ENCODE measurements around the gene NUP54.
A peak's percentile ranks its signal among the peaks of the same experiment; 100 is the strongest.

The NUP54 gene

GRCh38 chr4:76148142-76148865, at the start of gene NUP54:
NUP54 (minus strand) TSS chr4:76148397; CDS start chr4:76148374, 23 bp downstream.
- DNase-seq (ENCODE audit: low spot score): peak; percentile 97

GRCh38 chr4:76197031-76197743, 49.0 kb upstream of the NUP54 start:
- DNase-seq (ENCODE audit: low spot score): no peak

GRCh38 chr4:76196376-76196775, 48.2 kb upstream of the NUP54 start:
- no peak for DNase-seq (ENCODE audit: low spot score)

- no peak for DNase-seq (ENCODE audit: low spot score)
Measured at GRCh38 chr4:76195326-76195725, 47.1 kb upstream of the NUP54 start.

GRCh38 chr4:76194325-76194724, 46.1 kb upstream of the NUP54 start:
- no peak for DNase-seq (ENCODE audit: low spot score)

- DNase-seq (ENCODE audit: low spot score): no peak
Measured at GRCh38 chr4:76192236-76192635, 44.0 kb upstream of the NUP54 start.

GRCh38 chr4:76188557-76188956, 40.4 kb upstream of the NUP54 start:
- no peak for DNase-seq (ENCODE audit: low spot score)

- DNase-seq (ENCODE audit: low spot score): no peak
Measured at GRCh38 chr4:76188149-76188548, 40.0 kb upstream of the NUP54 start.

- no peak for DNase-seq (ENCODE audit: low spot score)
Measured at GRCh38 chr4:76187152-76187551, 39.0 kb upstream of the NUP54 start.

GRCh38 chr4:76182463-76182862, 34.3 kb upstream of the NUP54 start:
- no peak for DNase-seq (ENCODE audit: low spot score)

GRCh38 chr4:76179398-76180318, 31.5 kb upstream of the NUP54 start:
- DNase-seq (ENCODE audit: low spot score): peak; percentile 70

GRCh38 chr4:76178296-76178695, 30.1 kb upstream of the NUP54 start:
- no peak for DNase-seq (ENCODE audit: low spot score)

- DNase-seq (ENCODE audit: low spot score): no peak
Measured at GRCh38 chr4:76177709-76178108, 29.5 kb upstream of the NUP54 start.

- no peak for DNase-seq (ENCODE audit: low spot score)
Measured at GRCh38 chr4:76175336-76175735, 27.1 kb upstream of the NUP54 start.

GRCh38 chr4:76174216-76174615, 26.0 kb upstream of the NUP54 start:
- no peak for DNase-seq (ENCODE audit: low spot score)

GRCh38 chr4:76168688-76169087, 20.5 kb upstream of the NUP54 start:
- DNase-seq (ENCODE audit: low spot score): no peak

GRCh38 chr4:76166480-76166879, 18.3 kb upstream of the NUP54 start:
- no peak for DNase-seq (ENCODE audit: low spot score)

GRCh38 chr4:76160355-76160754, 12.2 kb upstream of the NUP54 start:
- DNase-seq (ENCODE audit: low spot score): no peak

- no peak for DNase-seq (ENCODE audit: low spot score)
Measured at GRCh38 chr4:76156635-76157034, 8.4 kb upstream of the NUP54 start.

GRCh38 chr4:76155979-76156378, 7.8 kb upstream of the NUP54 start:
- no peak for DNase-seq (ENCODE audit: low spot score)

- DNase-seq (ENCODE audit: low spot score): no peak
Measured at GRCh38 chr4:76153356-76153755, 5.2 kb upstream of the NUP54 start.

- DNase-seq (ENCODE audit: low spot score): no peak
Measured at GRCh38 chr4:76147454-76148141, 599 bp downstream of the NUP54 start.

Measured in left forelimb (tissue), 1 donor.